GM19035 (cell line): ENCODE results near the gene ASMTL.
"Not testable (repeated sequence)": the region's sequence is repeated elsewhere in the genome, so short reads cannot be mapped to it uniquely, and the experiment has no call there.

ENCODE experiments used
- ATAC-seq: cut with Tn5 transposase; IDR thresholded peaks from one replicate; pipeline ENCODE4 v1.9.1; 2021; ENCODE audit not compliant: unreplicated experiment

The ASMTL gene

DNA sequence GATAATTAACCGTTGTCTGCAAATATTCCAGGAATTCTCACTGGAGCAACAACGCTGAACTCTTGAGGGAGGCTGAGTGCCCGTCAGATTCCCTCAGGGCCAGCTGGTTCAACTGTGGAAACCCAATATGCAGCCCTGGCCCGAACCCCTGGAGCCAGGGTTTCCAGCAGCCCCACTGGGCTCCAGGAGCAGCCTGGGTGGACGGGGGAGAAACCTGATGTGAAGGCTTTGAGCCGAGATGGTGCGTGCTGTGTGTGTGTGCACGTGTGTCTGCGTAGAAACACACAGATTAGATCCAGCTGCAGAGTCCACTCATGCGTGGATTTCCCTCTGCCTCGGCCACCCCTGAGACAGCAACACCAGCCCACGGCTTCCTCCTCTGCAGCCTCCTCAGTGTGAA, 41.4 kb downstream of the ASMTL start:
- ATAC-seq: no peak

GRCh38 chrX:1407035-1407434, 45.7 kb downstream of the ASMTL start:
- no peak for ATAC-seq

DNA sequence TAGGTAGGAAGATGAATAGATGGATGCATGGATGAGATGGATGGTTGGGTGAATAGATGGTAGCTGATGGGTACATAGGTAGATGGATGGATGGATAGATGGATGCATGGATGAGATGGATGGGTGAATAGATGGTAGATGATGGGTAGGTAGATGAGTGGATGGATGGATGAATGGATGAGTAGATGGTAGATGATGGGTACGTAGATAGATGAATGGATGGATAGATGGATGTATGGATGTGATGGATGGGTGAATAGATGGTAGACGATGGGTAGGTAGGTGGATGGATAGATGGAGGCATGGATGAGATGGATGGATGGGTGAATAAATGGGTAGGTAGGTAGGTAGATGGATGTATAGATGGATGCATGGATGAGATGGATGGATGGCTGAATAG, 46.9 kb downstream of the ASMTL start:
- not testable (repeated sequence) for ATAC-seq

DNA sequence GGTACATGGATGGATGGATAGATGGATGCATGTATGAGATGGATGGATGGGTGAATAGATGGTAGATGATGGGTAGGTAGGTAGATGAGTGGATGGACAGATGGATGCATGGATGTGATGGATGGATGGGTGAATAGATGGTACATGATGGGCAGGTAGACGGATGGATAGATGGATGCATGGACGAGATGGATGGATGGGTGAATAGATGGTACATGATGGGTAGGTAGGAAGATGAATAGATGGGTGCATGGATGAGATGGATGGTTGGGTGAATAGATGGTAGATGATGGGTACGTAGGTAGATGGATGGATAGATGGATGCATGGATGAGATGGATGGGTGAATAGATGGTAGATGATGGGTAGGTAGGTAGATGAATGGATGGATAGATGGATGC, 48.8 kb downstream of the ASMTL start:
- ATAC-seq: not testable (repeated sequence)

- ATAC-seq: no peak
Observed at GRCh38 chrX:1403228-1403627, 49.5 kb downstream of the ASMTL start.

GRCh38 chrX:1401611-1402430, 50.9 kb downstream of the ASMTL start:
- ATAC-seq: no peak

- ATAC-seq: no peak
Observed at GRCh38 chrX:1400742-1401471, 51.8 kb downstream of the ASMTL start.

DNA sequence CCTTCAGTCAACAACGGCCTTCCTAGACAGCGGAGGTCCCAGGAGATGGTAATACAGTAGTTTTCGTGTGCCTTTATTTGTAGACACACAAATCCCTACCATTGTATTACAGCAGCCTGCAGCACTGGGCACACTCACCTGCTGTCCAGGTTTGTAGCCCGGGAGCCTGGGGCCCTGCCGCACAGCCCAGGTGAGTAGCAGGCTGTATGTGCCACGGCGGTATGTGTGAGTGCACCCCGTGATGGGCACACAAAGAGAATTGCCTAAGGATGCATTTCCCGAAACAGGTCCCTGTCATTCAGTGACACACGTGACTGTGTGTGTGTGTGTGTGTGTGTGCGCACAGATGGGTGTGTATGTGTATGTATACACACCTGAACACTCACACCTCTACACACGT, 52.7 kb downstream of the ASMTL start:
- ATAC-seq: no peak

- ATAC-seq: no peak
Observed at GRCh38 chrX:1398431-1399340, 54.0 kb downstream of the ASMTL start.

DNA sequence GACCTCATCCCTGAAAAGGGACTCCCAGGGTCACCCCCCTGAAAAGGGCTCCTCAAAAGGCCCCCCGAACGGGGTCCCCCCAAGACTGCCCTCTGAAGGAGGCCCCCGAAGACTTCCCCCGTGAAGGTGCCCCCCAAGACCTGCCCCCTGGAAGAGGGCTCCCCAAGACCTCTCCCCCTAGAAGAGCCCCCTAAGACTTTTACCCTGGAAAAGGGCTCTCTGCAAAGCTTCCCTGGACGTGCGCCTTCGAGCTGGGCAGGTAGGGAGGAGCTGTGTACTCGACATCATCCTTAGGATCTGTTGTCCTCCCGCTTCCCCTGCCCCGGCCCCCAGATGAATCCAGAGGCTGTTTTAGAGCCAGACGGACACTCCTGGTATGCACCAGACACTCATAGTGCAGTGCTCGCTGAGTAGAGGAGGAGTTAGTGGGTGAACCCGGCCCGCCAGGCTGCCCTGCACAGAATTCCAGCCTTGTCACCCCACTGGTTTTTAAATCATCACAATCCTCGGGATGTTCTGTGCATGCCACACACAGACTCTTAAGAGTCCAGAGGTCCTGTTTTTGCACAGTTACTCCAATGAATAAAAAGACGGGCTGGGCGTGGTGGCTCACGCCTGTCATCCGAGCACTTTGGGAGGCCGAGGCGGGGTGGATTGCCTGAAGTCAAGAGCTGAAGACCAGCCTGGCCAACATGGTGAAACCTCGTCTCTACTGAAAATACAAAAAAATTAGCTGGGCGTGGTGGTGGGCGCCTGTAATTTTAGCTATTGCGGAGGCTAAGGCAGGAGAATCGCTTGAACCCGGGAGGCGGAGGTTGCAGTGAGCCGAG, 55.1 kb downstream of the ASMTL start:
- ATAC-seq: no peak

GRCh38 chrX:1397001-1397400, 55.7 kb downstream of the ASMTL start:
- no peak for ATAC-seq

- ATAC-seq: no peak
Observed at GRCh38 chrX:1395646-1396216, 57.0 kb downstream of the ASMTL start.

DNA sequence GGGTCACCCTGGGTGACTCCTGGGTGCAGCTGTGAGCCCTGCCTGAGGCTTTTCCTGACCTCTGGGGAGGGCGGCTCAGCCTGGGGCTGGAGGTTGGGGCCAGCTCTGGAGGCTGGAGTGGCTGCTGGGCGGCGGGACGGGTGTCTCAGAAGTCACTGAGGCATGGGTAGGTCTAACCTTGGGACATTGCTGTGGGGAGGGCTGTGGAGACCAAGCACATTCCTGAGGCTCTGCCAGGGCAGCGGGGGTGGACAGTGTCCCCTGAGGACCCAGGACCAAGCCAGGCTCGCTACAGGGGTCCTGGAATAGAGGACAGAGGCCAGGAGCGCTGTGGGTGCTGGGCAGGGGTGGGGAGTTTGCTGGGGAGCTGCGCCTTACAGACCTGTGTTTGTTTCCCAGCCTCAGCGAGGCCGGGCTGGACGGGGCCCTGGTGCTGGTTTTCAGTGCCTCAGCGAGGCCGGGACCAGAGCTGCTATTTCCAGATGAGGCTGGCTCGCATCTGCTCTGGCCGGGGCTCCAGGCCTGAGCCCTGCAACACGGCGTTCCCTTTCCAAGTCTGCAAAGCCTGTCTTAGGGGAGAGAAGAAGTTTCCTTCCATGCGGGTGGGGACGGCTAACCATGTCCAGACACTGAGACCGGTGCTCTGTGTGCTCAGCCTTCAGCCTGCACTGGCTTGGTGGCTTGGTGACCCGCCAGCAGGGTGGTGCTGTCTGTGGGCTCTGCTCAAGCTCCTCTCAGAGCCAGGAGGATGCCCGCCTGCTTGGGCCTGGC, 57.8 kb downstream of the ASMTL start:
- ATAC-seq: no peak

DNA sequence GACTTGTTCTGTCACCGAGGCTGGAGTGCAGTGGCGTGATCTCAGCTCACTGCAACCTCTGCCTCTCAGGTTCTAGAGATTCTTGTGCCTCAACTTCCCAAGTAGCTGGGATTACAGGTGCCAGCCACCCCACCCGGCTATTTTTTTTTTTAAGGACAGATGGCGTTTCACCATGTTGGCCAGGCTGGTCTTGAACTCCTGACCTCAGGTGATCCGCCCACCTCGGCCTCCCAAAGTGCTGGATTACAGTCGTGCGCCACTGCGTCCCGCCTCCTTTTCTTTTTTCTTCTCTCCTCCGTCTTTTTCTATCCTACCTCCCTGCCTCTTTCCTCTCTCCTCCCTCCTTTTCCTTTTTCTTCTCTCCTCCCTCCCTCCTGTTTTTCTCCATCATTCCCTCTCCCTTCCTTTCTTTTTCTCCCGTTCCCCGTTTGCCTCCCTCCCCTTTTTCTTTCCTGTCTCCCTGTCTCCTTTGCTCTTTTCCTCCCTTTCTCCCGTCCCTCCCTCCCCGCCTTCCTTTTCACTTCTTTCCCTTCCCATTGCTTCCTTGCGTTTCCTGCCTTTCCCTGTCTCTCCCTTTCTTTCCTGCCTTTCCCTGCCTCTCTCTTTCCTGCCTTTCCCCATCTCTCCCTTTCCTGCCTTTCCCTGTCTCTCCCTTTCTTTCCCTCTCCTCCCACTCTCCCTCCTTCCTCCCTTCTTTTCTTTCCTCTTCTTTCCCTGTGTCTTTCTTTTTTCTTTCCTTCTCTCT, 58.7 kb downstream of the ASMTL start:
- no peak for ATAC-seq

DNA sequence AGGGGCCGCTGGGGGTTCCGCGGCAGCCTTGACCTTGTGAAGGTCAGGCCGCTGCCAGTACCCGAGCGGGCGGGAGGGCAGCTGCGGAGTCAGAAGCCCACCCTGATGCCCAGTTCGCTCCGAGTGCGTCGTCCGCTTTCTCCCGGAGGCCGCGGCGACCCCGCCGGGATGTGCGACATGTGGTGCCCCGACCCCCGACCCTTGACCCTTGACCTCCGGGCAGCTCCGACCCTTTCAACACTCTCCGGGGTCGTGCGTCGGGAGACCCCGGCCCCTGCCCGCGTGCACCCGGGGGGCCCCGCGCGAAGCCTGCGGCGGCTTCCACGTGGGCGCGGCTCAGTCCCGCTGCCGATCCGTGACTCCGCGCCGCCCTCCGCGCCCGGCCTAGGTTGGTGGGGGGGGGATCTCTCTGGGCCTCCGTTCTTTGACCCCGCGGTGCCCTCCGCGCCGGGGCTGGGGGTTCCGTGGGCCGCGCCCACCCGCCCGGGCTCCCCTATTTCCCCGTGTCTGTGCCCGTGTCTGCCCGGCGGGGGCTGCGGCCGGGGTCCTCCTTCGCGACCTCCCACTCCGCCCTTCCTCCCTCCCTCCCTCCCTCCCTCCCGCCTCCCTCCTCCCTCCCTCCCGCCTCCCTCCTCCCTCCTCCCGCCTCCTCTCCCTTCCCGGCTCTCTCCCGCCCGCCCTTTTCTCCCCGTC, 60.2 kb downstream of the ASMTL start:
- peak; percentile 34 for ATAC-seq

DNA sequence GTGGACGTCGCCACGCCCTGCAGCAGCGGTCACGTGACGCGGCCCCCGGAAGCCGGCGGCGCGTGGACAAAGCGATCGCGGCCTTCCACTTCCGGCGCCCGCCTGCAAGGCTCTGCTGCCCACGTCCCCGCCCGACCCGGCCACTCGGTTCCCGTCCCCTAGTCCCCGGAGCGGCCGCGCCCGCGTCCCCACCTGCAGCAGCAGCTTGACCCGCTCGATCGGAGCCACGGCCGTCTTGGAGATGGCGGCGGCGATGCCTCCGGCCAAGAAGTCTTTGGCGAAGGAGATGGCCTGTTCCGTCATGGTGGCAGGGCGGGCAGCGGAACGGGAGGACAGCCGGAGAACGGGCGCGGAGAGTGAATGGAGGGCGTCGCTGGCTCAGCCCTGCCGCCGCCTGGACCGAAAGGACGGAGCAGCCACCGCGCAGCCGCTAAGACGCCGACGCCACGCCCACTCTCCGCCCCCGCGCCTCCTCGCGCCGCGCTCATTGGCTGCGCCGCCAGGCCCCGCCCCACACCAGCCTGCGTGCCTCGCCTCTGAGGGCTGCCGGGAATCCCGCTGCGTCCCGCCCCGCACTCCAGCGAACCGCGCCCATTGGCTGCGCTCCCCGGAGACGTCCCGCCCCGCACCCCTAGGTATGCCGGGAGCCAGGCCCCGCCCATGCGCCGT, 60.9 kb downstream of the ASMTL start, which contains the start of gene SLC25A6:
TSS of gene SLC25A6 (minus strand) at position 407 of the 669 bp plus-strand sequence. CDS start at position 303, 104 bp downstream.
- ATAC-seq: peak; percentile 93

DNA sequence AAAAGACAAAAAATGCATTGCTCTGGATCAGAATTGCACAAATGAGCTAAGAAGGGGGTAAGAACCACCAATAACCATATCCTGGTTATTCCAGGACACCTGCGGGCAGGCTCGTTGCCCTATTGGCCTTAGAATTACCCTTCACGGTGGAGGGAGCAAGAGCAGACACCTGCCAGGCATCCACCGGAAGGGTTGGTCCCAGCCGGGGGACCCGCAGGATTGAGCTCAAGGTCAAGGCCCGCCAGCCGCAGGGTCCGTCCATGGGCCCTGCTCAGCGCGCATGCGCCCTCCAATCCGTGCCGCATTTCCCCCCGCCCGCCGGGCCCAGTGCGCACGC, 61.4 kb downstream of the ASMTL start:
- no peak for ATAC-seq
